ENCODE results near the gene MEF2C. TPM values are rescaled to one million over a fixed set of nuclear protein-coding genes. Genes with fewer than 3 reads are reported as not detected.

The MEF2C gene
- polyA plus RNA-seq, 3 donors: 32.0 to 89.3 (median 88.3) TPM

DNA sequence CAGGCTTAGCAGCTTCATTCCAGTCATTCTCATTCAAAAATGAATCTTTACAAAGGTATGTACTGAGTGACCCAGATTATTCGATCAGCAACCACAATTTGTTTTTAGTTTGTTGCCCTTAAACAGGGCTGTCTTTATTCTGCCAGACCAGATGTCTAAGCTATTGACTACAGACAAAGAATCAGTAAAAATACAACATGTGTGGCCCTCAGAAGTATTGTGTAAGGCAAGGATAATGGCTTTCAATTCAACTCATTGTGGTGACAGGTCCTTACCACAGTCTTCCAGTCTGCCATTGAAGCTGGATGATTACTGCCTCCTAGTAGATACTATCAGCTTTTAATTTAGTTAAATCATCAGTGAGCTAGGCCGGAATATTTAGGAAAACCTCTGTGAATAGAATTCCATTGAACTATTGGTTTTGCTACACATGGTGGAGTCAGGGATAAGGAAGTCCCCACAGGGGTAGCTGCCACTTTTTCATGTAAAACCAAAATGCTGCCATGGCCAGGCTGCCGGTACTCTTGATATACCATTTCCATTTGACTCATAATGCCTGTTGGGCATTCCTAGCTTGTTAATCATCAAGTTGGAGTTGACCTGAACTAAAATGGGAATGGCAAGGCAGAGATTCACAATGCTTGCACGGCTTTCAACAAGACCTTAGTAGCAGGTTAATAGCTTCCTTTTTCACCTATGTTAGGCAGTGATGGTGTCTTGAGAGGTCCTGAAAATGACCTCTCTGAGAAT, 175.6 kb downstream of the MEF2C start:
- no peak overlapping the region for H3K4me2 ChIP-seq (replicated peaks; ENCODE audit: extremely low read depth, low read length, poor library complexity, severe bottlenecking)
- 0% methylated on average over 1 of the region's 4 CpGs for WGBS (ENCODE audit: insufficient coverage)

DNA sequence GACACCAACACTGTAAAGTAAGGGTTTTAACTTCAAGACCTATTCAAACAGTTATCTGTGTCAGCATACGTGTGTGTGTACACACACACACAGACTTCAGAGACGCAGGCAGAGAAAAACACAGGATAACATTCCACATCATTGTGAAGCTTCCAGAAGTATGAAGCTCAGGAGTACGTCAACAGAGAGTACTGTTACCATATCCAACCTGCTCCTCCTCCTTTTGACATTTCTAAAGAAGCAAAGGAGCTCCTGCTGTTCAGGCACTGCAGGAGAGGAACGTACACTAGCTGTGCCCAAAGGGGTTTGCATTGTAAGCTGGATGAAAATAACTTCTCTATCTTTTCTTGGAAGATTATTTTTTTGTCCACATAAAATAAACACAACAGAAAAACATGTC, 180.7 kb downstream of the MEF2C start:
- WGBS (ENCODE audit: insufficient coverage): 100% methylated on average over 1 of the region's 4 CpGs
- H3K9me3 Mint-ChIP-seq: peaks cover 0 to 3% (median 0%) of the 10 kb centered on the region in 7 donors
- H3K27me3 ChIP-seq (ENCODE audit: control insufficient read depth in 2 of 2, insufficient read depth in 2 of 2, low read length in 2 of 2): peaks cover 22 to 58% of the 10 kb centered on the region in 2 donors

More for the DNA sequence above, 175.6 kb downstream of the MEF2C start:
- no peaks in the 10 kb centered on the region for H3K79me2 ChIP-seq (ENCODE audit: insufficient read depth, low read length)
- no peak overlapping the region for H3K4me3 ChIP-seq (replicated peaks in 1 of 3; ENCODE audit: low read depth in 2 of 3, low read length in 3 of 3)
- intact Hi-C loops (cut with micrococcal nuclease): no loop called here
- no peaks in the 10 kb centered on the region for H3K4me1 ChIP-seq (ENCODE audit: control insufficient read depth in 1 of 2, insufficient read depth in 2 of 2, low read length in 2 of 2)
- no peaks in the 10 kb centered on the region for H4K20me1 ChIP-seq (ENCODE audit: insufficient read depth, low read length)
- H3K27ac ChIP-seq (ENCODE audit: low read depth in 1 of 2, low read length in 2 of 2): no peak overlapping the region
- H2AFZ ChIP-seq (ENCODE audit: insufficient read depth, low read depth, low read length, poor library complexity, severe bottlenecking): no peak overlapping the region
- H3K4me1 Mint-ChIP-seq: no peaks in the 10 kb centered on the region
- no peaks in the 10 kb centered on the region for H3K36me3 ChIP-seq (replicated peaks in 1 of 2; ENCODE audit: control insufficient read depth in 1 of 2, insufficient read depth in 2 of 2, low read length in 2 of 2)
- H3K9ac ChIP-seq (ENCODE audit: insufficient read depth, low read length, poor library complexity, severe bottlenecking): no peak overlapping the region
- DNase-seq: no peak
- no peaks in the 10 kb centered on the region for H3K9me3 ChIP-seq (replicated peaks in 1 of 2; ENCODE audit: control insufficient read depth in 1 of 2, insufficient read depth in 1 of 2, low read length in 2 of 2)
- no peaks in the 10 kb centered on the region for H3K36me3 Mint-ChIP-seq
- peaks cover under 1 to 8% of the 10 kb centered on the region in 2 donors for H3K27me3 ChIP-seq (ENCODE audit: control insufficient read depth in 2 of 2, insufficient read depth in 2 of 2, low read length in 2 of 2)
- TF ChIP-seq, protein P1, sequence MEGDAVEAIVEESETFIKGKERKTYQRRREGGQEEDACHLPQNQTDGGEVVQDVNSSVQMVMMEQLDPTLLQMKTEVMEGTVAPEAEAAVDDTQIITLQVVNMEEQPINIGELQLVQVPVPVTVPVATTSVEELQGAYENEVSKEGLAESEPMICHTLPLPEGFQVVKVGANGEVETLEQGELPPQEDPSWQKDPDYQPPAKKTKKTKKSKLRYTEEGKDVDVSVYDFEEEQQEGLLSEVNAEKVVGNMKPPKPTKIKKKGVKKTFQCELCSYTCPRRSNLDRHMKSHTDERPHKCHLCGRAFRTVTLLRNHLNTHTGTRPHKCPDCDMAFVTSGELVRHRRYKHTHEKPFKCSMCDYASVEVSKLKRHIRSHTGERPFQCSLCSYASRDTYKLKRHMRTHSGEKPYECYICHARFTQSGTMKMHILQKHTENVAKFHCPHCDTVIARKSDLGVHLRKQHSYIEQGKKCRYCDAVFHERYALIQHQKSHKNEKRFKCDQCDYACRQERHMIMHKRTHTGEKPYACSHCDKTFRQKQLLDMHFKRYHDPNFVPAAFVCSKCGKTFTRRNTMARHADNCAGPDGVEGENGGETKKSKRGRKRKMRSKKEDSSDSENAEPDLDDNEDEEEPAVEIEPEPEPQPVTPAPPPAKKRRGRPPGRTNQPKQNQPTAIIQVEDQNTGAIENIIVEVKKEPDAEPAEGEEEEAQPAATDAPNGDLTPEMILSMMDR (IDR thresholded peaks at IDR 0.05): no peak
- H3K4me3 Mint-ChIP-seq: no peak overlapping the region
- H3K27ac Mint-ChIP-seq: no peak overlapping the region
- H3K27me3 Mint-ChIP-seq (ENCODE audit: low read depth in 3 of 3): peaks cover 6 to 21% (median 13%) of the 10 kb centered on the region in 3 donors
- peaks cover 0 to 3% (median 0%) of the 10 kb centered on the region in 7 donors for H3K9me3 Mint-ChIP-seq

More for the DNA sequence above, 180.7 kb downstream of the MEF2C start:
- DNase-seq: no peak
- H3K27ac Mint-ChIP-seq: no peak overlapping the region
- peaks cover 28 to 51% (median 41%) of the 10 kb centered on the region in 3 donors for H3K27me3 Mint-ChIP-seq (ENCODE audit: low read depth in 3 of 3)
- H3K4me1 Mint-ChIP-seq: no peaks in the 10 kb centered on the region
- TF ChIP-seq, protein P1 (IDR thresholded peaks at IDR 0.05): no peak
- Histone ChIP-seq H3K9ac (ENCODE audit: insufficient read depth, low read length, poor library complexity, severe bottlenecking) (no peak overlapping the region), H3K79me2 (ENCODE audit: insufficient read depth, low read length) (no peaks in the 10 kb centered on the region), H3K36me3 (replicated peaks in 1 of 2; ENCODE audit: control insufficient read depth in 1 of 2, insufficient read depth in 2 of 2, low read length in 2 of 2) (no peaks in the 10 kb centered on the region), H2AFZ (ENCODE audit: insufficient read depth, low read depth, low read length, poor library complexity, severe bottlenecking) (no peak overlapping the region), H3K4me3 (replicated peaks in 1 of 3; ENCODE audit: low read depth in 2 of 3, low read length in 3 of 3) (no peak overlapping the region), H3K4me1 (ENCODE audit: control insufficient read depth in 1 of 2, insufficient read depth in 2 of 2, low read length in 2 of 2) (no peaks in the 10 kb centered on the region), H3K27ac (ENCODE audit: low read depth in 1 of 2, low read length in 2 of 2) (no peak overlapping the region), H4K20me1 (ENCODE audit: insufficient read depth, low read length) (no peaks in the 10 kb centered on the region), H3K9me3 (replicated peaks in 1 of 2; ENCODE audit: control insufficient read depth in 1 of 2, insufficient read depth in 1 of 2, low read length in 2 of 2) (no peaks in the 10 kb centered on the region), H3K4me2 (replicated peaks; ENCODE audit: extremely low read depth, low read length, poor library complexity, severe bottlenecking) (no peak overlapping the region)
- intact Hi-C loops (cut with micrococcal nuclease): no loop called here
- H3K4me3 Mint-ChIP-seq: no peak overlapping the region
- H3K36me3 Mint-ChIP-seq: no peaks in the 10 kb centered on the region

Measured in CD14-positive monocyte (primary cell).